ACHN (cell line): Measurements from ENCODE around the gene ABCA7.

ENCODE experiments used
- DNase-seq: peaks from one replicate; pipeline ENCODE4 v3.0.0-alpha.2; 2015
- in situ Hi-C: cut with HindIII; loops from 2 replicates; pipeline ENCODE4 v1.10.0; 2017; ENCODE audit warnings: low sequenced_read_pairs, low pct_ligation_motif_present, low pct_unique_long_range_greater_than_20kb

ABCA7 gene

DNA sequence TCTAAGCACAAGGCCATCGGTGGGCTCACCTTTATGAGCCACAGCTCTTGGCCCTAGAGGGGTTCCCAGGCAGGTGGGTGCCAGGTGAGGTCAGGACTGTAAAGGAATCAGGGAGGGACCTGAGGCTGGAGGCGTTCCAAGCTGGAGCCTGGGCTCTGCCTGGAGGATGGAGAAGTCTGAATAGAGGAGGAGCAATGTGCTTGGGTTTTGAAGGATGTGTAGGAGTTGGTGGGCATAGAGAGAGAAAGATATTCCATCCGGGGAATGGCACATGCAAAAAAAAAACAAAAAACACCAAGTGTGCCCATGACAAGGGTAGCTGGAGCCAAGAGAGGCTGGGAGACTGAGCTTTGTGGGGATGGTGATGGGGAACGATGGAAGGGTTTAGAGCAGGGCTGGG lies 37.3 kb upstream of the ABCA7 start:
- in situ Hi-C loops = no loop called here

DNA sequence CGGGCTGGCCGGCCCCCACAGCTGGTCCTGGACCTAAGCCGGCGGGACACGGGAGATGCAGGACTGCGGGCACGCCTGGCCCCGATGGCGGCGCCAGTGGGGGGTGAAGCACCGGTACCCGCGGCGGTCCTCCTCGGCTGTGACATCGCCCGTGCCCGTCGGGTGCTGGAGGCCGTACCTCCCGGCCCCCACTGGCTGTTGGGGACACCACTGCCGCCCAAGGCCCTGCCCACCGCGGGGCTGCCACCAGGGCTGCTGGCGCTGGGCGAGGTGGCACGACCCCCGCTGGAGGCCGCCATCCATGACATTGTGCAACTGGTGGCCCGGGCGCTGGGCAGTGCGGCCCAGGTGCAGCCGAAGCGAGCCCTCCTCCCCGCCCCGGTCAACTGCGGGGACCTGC lies 36.6 kb upstream of the ABCA7 start:
- DNase-seq = no peak
- in situ Hi-C loops = no loop called here

More for the DNA sequence above, 37.3 kb upstream of the ABCA7 start:
- DNase-seq = no peak

DNA sequence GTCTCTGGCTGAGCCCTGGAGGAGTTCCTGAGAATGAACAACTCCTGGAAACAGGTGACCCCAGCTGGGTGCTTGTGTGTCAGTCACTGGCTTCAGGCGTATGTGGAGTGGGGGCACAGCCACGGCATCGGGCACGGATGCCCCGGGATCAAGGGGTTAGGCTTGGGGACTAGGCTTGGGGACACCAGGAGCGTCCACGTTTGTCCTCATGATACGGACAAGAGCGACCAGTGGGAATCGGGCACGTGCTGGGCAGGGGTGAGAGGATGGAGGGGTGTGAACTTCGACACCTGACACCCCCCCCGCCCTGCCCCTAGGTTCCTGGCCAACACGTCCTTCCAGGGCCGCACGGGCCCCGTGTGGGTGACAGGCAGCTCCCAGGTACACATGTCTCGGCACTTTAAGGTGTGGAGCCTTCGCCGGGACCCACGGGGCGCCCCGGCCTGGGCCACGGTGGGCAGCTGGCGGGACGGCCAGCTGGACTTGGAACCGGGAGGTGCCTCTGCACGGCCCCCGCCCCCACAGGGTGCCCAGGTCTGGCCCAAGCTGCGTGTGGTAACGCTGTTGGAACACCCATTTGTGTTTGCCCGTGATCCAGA lies 35.6 kb upstream of the ABCA7 start:
- in situ Hi-C loops = no loop called here

DNA sequence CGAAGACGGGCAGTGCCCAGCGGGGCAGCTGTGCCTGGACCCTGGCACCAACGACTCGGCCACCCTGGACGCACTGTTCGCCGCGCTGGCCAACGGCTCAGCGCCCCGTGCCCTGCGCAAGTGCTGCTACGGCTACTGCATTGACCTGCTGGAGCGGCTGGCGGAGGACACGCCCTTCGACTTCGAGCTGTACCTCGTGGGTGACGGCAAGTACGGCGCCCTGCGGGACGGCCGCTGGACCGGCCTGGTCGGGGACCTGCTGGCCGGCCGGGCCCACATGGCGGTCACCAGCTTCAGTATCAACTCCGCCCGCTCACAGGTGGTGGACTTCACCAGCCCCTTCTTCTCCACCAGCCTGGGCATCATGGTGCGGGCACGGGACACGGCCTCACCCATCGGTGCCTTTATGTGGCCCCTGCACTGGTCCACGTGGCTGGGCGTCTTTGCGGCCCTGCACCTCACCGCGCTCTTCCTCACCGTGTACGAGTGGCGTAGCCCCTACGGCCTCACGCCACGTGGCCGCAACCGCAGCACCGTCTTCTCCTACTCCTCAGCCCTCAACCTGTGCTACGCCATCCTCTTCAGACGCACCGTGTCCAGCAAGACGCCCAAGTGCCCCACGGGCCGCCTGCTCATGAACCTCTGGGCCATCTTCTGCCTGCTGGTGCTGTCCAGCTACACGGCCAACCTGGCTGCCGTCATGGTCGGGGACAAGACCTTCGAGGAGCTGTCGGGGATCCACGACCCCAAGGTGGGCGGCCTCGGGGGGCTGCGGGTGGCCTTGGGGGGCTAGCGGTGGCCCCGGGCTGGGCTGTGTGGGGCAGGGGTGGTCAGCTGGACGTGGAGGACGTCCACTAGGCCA lies 34.9 kb upstream of the ABCA7 start:
- in situ Hi-C loops = no loop called here
- no peak for DNase-seq

More for the DNA sequence above, 35.6 kb upstream of the ABCA7 start:
- DNase-seq = no peak

DNA sequence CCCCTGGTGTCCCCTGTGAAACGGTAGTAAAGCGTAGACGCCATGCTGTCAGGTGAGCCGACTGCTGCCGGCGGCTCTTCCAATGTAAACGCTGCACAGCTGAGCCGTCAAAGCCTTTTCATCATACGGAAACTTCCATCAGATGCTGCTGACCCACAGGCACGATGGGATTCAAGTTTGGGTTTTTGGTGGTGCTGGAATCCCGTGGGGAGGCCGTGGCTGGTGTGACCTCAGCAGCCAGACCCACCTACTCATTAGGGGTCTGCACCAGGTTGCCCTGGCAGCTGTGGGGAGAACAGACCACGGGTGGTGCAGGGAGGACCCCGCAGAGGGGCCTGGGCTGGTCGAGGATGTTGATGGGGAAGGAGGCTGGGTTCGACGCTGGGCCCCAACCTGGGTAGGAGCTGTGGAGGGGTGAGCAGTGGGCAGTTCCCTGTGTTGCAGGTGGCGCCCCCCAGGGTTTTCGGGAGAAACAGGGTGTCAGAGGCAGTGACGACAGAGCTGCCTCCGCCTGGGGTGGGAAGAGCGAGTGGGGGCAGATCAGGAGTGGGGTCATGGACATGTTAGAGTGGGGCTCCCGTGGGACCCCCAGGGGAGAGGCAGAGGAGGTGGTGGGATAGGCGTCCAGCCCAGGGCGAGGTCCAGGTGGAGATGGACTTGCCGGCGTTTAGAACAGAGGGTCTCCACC lies 33.1 kb upstream of the ABCA7 start:
- in situ Hi-C loops = no loop called here
- no peak for DNase-seq

DNA sequence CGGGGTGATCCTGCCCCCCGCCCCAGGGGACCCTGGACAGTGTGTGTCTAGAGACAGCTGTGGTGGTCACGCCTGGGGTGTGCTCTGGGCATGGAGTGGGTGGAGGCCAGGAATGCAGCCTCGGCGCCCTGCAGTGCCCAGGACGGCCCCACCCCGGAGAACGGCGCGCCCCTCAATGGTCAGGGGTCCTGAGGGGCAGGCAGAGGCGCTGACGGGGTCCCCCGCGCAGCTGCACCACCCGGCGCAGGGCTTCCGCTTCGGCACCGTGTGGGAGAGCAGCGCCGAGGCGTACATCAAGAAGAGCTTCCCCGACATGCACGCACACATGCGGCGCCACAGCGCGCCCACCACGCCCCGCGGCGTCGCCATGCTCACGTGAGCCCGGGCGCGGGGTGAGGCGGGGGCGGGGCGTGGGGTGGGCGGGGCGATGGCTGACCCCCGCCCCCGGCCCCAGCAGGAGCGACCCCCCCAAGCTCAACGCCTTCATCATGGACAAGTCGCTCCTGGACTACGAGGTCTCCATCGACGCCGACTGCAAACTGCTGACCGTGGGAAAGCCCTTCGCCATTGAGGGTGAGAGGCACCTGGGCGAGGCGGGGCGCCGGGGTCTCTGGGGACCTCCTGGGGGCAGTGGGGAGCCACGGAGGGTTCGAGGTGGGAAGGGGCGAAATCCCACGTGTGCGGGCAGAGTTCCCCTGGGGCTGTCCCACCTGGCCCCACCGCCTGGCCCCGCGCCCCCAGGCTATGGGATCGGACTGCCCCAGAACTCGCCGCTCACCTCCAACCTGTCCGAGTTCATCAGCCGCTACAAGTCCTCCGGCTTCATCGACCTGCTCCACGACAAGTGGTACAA lies 32.3 kb upstream of the ABCA7 start:
- DNase-seq = no peak
- in situ Hi-C loops = no loop called here

DNA sequence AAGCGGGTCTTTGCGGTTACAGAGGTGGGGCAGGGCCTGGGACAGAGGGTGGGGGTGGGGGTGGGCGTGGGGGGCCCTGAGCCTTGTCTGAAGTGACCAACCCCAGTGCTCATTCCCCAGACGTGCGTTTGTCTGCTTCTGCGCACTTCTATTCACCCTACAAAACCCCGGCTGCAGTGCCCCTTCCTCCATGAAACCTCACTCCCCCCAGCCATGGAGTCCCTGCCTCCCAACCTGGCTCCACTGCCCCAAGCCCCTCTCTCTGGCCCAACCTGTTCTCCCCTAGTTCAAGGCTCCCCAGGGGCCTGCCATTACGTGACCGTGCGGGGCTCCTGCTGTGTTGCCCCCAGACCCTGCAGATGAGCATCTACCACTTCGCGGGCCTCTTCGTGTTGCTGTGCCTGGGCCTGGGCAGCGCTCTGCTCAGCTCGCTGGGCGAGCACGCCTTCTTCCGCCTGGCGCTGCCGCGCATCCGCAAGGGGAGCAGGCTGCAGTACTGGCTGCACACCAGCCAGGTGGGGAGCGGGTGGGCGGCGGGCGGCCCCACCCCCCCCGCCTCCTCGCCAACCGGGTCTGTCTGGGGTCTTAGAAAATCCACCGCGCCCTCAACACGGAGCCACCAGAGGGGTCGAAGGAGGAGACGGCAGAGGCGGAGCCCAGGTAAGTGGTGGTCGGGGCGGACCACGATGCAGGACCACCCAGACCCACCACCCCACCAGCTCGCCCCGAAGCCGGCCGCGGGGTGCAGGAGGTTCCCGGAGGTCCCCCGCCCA lies 31.5 kb upstream of the ABCA7 start:
- DNase-seq = no peak
- in situ Hi-C loops = no loop called here

DNA sequence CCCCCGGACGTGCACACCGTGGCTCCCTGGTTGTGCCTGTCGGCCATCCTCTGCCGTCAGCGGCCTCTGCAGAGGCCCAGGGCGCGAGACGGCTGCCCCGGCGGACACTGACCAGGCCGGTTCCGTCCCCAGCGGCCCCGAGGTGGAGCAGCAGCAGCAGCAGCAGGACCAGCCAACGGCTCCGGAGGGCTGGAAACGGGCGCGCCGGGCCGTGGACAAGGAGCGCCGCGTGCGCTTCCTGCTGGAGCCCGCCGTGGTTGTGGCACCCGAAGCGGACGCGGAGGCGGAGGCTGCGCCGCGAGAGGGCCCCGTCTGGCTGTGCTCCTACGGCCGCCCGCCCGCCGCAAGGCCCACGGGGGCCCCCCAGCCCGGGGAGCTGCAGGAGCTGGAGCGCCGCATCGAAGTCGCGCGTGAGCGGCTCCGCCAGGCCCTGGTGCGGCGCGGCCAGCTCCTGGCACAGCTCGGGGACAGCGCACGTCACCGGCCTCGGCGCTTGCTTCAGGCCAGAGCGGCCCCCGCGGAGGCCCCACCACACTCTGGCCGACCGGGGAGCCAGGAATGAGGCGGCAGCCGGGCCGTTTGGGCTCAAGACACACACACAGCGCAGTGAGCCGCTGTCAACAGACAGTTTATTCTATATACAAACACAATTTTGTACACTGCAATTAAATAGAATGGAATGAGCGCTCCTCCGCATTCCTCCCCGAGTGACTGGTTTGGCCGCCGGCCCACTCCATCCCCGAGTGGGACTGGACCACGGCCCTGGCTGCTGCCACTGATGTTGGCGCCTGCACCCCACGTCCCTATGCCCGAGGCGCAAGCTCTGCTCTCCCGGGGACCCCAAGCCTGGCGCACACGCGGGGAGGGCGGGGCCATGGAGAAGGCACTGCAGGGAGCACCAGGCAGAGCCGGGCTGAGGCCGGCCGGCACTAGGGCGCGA lies 30.6 kb upstream of the ABCA7 start:
- in situ Hi-C loops = no loop called here
- no peak for DNase-seq

DNA sequence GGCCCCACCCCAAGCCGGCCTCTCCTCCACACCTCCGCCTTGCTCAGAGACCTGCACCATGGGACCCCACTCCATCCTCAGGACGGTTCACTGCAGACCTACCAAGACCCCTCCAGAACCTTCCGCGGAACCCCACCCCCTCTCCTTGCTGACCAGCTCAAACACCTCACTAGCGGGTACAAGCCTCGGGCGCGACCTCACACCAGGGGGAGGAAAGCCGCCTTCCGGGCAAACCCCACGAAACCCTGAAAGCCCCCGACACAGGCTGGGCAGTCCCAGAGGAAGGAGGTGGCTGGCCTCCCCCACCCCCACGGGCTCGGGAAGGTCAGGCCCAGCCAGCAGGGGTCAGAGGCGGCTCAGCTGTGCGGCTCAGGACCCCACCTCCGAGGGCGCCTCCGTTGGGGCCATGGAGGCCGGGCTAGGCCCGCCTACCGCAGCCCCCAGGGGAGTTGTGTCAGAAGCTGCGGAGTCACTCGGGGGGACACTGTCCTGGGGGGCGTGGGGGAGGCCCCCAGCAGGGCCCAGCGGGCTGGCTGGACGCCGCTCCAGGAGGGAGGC lies 29.8 kb upstream of the ABCA7 start:
- in situ Hi-C loops = no loop called here
- DNase-seq = no peak

DNA sequence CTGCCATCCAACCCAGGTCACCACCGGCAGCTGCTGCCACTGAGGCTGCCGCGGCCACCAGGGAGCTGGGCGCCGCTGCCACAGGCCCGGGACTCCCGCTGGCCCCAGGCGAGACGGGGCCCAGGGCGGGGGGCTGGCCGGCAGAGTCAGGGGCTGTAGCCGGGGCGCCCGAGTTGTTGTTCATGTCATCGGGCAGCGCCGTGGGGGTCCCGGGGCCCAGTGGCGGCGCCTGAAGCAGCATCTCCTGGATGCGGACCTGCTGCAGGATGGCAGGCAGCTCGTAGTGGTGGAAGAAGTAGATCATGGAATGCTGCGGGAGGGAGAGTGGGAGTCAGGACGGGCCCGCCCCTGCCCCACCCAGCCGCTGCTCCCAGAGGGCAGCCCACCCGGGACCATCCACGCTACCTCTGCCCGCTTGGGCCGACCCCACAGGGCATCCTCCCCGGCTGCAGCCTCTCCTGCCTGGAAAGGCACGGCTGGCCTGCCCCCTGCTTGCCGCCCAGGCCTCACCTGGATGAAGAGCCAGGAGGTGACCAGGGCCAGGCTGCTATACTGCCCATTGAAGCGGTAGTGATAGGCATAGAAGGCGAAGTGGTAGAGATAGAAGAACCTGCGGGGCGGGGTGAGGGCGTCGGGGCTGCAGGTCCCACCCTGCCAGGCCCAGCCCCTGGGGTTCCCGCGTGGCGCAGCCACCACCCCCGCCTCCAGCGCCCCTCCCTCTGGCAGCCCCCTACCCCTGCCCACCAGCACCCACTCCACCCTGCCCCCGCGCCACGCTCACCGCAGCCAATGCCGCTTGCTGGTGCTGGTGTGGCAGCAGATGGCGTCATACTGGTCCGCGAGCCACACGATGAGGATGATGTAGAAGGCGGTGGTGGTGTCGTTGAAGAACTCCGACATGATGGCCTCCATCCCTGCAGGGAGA lies 29.1 kb upstream of the ABCA7 start:
- DNase-seq = no peak
- in situ Hi-C loops = no loop called here

DNA sequence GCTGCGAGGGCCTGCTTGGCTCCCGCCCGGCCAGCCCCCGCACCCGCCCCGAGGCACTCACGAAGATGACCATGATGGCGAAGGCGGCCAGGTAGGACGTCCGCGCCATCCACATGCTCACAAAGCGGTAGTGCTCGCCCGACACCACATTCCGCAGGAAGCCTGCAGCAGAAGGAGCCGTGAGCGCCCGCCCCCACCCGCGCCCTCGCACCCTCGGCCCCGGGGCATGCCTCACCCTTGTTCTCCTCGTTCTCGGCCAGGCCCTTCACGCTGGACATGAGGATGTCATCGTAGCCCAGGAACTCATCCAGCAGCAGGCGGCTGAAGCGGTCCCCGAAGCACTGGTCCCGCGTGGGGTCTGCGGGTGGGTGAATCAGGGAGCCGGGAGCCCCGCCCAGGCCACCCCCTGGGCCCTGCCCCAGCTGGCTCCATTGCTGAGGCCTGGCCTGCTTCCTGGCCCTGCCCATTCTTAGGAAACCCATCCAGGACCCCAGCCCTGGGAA lies 28.0 kb upstream of the ABCA7 start:
- DNase-seq = no peak
- in situ Hi-C loops = no loop called here

DNA sequence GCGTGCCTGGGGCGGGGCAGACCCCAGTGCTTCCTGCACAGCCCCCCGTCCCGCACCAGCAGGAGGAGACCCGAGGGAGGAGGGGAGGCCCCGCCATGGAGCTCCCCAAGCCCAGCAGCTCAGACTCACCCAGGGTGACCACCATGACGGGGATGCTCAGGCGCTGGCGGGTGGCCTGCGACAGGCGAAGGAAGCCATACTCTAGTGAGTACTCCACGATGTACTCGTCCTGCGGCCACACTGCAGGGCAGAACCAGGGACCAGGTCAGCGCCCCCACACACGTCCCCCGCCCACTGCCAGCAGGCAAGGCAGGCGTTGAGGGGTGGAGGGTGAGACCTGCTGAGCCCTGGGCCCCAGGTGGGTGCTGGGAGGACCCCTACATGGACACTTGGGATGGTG lies 27.6 kb upstream of the ABCA7 start:
- DNase-seq = no peak
- in situ Hi-C loops = no loop called here

DNA sequence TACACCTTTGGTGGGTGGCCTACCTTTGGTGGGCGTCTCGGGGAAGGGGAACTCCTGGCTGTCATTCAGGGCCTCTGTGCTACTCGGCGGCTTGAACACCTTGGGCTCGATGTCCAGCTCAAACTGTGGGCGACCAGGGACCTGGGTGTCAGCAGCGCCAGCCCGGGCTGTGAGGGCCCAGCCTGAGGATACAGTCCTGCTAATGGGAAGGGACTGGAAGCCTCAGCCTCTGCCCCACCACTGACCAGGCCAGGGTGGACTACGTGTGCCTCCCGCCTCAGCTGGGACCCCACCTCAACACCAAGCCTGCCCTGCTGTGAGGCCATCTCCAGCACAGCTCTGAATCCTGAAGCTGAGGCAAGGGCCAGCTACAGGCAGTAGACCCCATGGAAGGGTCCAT lies 26.7 kb upstream of the ABCA7 start:
- in situ Hi-C loops = no loop called here
- DNase-seq = no peak

DNA sequence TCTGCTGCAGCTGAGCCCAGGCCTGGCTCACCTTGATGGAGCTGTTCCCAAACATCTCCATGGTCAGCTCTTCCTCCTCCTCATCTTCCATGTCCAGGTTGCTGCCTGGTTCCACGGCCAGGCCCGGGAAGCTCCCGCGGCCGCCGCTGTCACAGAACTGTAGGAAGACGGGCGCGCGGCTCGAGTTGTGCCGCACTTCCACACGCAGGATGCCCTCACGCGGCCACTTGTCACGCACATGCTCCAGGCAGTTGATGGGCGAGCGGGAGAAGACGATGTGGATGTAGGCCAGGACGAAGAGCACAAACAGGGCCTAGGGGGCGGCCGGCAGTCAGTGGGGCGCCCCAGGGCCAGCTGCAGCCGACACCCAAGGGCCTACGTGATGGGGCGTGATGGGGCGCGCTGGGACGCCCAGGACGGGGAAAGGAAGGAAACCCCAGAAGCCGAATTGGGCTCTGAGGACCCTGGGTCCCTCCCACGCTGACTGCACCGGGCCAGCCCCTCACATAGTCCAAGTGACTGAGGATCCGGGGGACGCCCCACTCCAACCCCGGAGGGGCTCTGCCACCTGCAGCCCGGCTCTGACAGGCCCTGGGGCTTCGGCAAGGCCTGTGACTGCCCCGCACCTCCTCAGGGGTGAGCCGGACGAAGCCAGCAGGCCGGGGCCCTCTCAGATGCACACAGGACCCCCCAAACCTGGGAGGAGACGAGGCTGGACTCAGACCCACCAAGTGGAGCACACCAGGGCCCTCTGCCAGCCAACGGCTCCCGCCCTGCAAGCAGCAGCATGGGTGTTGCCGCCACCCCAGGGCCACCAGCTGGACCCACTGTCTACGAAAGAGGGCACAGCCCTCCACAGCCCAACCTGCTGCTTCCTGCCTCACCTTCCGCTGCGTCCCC lies 25.5 kb upstream of the ABCA7 start:
- in situ Hi-C loops = no loop called here
- no peak for DNase-seq
